Activated T-cell treated with anti-CD3 and anti-CD28 coated beads, Interleukin-2, amount 50 U/mL, for 72 hours (primary cell): ENCODE measurements around the gene ME1. TPM values are rescaled to one million over a fixed set of nuclear protein-coding genes. Genes with fewer than 3 reads are reported as not detected.

Source experiments
- ATAC-seq, 2 donors: fragments of 150-1000 bp; cut with Tn5 transposase; replicated peaks in 1 of 2; 2 replicates each; pipeline ENCODE4 v1.10.0; 2021; ENCODE audit warnings: moderate library complexity in 2 of 2, mild to moderate bottlenecking in 1 of 2
- DNase-seq, 2 donors: peaks; one replicate each; pipeline ENCODE4 v3.0.0; 2021 to 2022; ENCODE audit warnings: mixed read lengths in 1 of 2
- H3K27ac Mint-ChIP-seq: one replicate; pipeline ENCODE4 v1.8.0; 2022; ENCODE audit warnings: mild to moderate bottlenecking, moderate library complexity, mixed read lengths
- H3K27me3 Mint-ChIP-seq: one replicate; pipeline ENCODE4 v1.8.0; 2022; ENCODE audit warnings: low read depth, mixed read lengths
- H3K36me3 Mint-ChIP-seq, 2 donors: one replicate each; pipeline ENCODE4 v1.8.0; 2022; ENCODE audit warnings: mixed read lengths in 2 of 2, mild to moderate bottlenecking in 1 of 2; ENCODE audit not compliant: insufficient read depth in 2 of 2
- H3K4me1 Mint-ChIP-seq: one replicate; pipeline ENCODE4 v1.8.0; 2022; ENCODE audit warnings: low read depth, mixed read lengths
- H3K4me3 Mint-ChIP-seq, 2 donors: one replicate each; pipeline ENCODE4 v1.8.0; 2022; ENCODE audit warnings: mild to moderate bottlenecking in 2 of 2, mixed read lengths in 2 of 2, moderate library complexity in 2 of 2
- H3K9me3 Mint-ChIP-seq, 2 donors: one replicate each; pipeline ENCODE4 v1.8.0; 2022; ENCODE audit warnings: mixed read lengths in 2 of 2
- total RNA-seq, 2 donors: library from RNA; stranded (reverse); gene quantifications; one replicate each; pipeline ENCODE4 v1.2.3, GENCODE V29; 2022

Gene ME1
- under 1 TPM in 1 of 2 donors, not detected in 1; 0.32 TPM for total RNA-seq

- Mint-ChIP-seq H3K9me3 (no peaks in the 10 kb centered on the region), H3K27ac (no peak within 1 kb of the TSS)
Measured at GRCh38 chr6:83430611-83431544, at the start of gene ME1. TSS of gene ME1 (minus strand) at chr6:83431051. CDS start at chr6:83430954, 97 bp downstream.

GRCh38 chr6:83480470-83480869, 49.6 kb upstream of the ME1 start:
- Mint-ChIP-seq H3K27ac (no peak overlapping the region), H3K4me1 (no peaks in the 10 kb centered on the region), H3K27me3 (no peaks in the 10 kb centered on the region), H3K4me3 (no peak overlapping the region), H3K36me3 (no peaks in the 10 kb centered on the region), H3K9me3 (no peaks in the 10 kb centered on the region)
- DNase-seq (no peak), ATAC-seq (no peak)

More at GRCh38 chr6:83430611-83431544, at the start of gene ME1:
- H3K36me3 Mint-ChIP-seq, result no peaks in the 10 kb centered on the region
- ATAC-seq (peak; percentile 65 to 89), DNase-seq (peak; percentile 24 to 52)
- H3K27me3 Mint-ChIP-seq, result peaks cover 22% of the 10 kb centered on the region
- H3K4me3 Mint-ChIP-seq, result peak within 1 kb of the TSS; percentile 61 to 67
- H3K4me1 Mint-ChIP-seq, result no peaks in the 10 kb centered on the region

GRCh38 chr6:83479389-83479788, 48.5 kb upstream of the ME1 start:
- H3K27ac Mint-ChIP-seq, result no peak overlapping the region
- ATAC-seq, result no peak
- DNase-seq, result no peak
- H3K36me3 Mint-ChIP-seq, result no peaks in the 10 kb centered on the region
- H3K27me3 Mint-ChIP-seq, result no peaks in the 10 kb centered on the region
- H3K4me3 Mint-ChIP-seq, result no peak overlapping the region
- no peaks in the 10 kb centered on the region for H3K4me1 Mint-ChIP-seq
- no peaks in the 10 kb centered on the region for H3K9me3 Mint-ChIP-seq

- ATAC-seq, result no peak
- no peak overlapping the region for H3K4me3 Mint-ChIP-seq
Measured at GRCh38 chr6:83476971-83477370, 46.1 kb upstream of the ME1 start.

GRCh38 chr6:83474309-83474708, 43.5 kb upstream of the ME1 start:
- no peak for ATAC-seq
- Mint-ChIP-seq H3K9me3 (no peaks in the 10 kb centered on the region), H3K4me3 (no peak overlapping the region), H3K4me1 (no peaks in the 10 kb centered on the region), H3K27ac (no peak overlapping the region), H3K36me3 (no peaks in the 10 kb centered on the region), H3K27me3 (peaks cover 6% of the 10 kb centered on the region)
- DNase-seq, result no peak

More at GRCh38 chr6:83476971-83477370, 46.1 kb upstream of the ME1 start:
- no peaks in the 10 kb centered on the region for H3K4me1 Mint-ChIP-seq
- no peaks in the 10 kb centered on the region for H3K27me3 Mint-ChIP-seq
- H3K9me3 Mint-ChIP-seq, result no peaks in the 10 kb centered on the region
- H3K27ac Mint-ChIP-seq, result no peak overlapping the region
- H3K36me3 Mint-ChIP-seq, result no peaks in the 10 kb centered on the region
- no peak for DNase-seq

GRCh38 chr6:83472767-83473166, 41.9 kb upstream of the ME1 start:
- H3K27ac Mint-ChIP-seq, result no peak overlapping the region
- H3K27me3 Mint-ChIP-seq, result peaks cover 6% of the 10 kb centered on the region
- H3K9me3 Mint-ChIP-seq, result no peaks in the 10 kb centered on the region
- no peak overlapping the region for H3K4me3 Mint-ChIP-seq
- no peaks in the 10 kb centered on the region for H3K4me1 Mint-ChIP-seq
- H3K36me3 Mint-ChIP-seq, result no peaks in the 10 kb centered on the region
- ATAC-seq, result no peak
- DNase-seq, result no peak

GRCh38 chr6:83470587-83470986, 39.7 kb upstream of the ME1 start:
- Mint-ChIP-seq H3K27ac (no peak overlapping the region), H3K36me3 (no peaks in the 10 kb centered on the region), H3K9me3 (no peaks in the 10 kb centered on the region), H3K4me1 (no peaks in the 10 kb centered on the region), H3K4me3 (no peak overlapping the region), H3K27me3 (peaks cover 6% of the 10 kb centered on the region)
- DNase-seq, result no peak
- ATAC-seq, result no peak

- ATAC-seq, result no peak
- no peaks in the 10 kb centered on the region for H3K36me3 Mint-ChIP-seq
- H3K9me3 Mint-ChIP-seq, result no peaks in the 10 kb centered on the region
- no peak overlapping the region for H3K4me3 Mint-ChIP-seq
- no peak overlapping the region for H3K27ac Mint-ChIP-seq
- DNase-seq, result no peak
- peaks cover 6% of the 10 kb centered on the region for H3K27me3 Mint-ChIP-seq
- H3K4me1 Mint-ChIP-seq, result no peaks in the 10 kb centered on the region
Measured at GRCh38 chr6:83470001-83470400, 39.1 kb upstream of the ME1 start.

- DNase-seq (no peak), ATAC-seq (no peak)
- Mint-ChIP-seq H3K9me3 (no peaks in the 10 kb centered on the region), H3K27ac (no peak overlapping the region), H3K4me1 (no peaks in the 10 kb centered on the region), H3K27me3 (peaks cover 6% of the 10 kb centered on the region), H3K36me3 (no peaks in the 10 kb centered on the region), H3K4me3 (no peak overlapping the region)
Measured at GRCh38 chr6:83467620-83468036, 36.8 kb upstream of the ME1 start.

GRCh38 chr6:83466328-83466727, 35.5 kb upstream of the ME1 start:
- ATAC-seq (no peak), DNase-seq (no peak)
- H3K27ac Mint-ChIP-seq, result no peak overlapping the region
- H3K9me3 Mint-ChIP-seq, result no peaks in the 10 kb centered on the region
- H3K4me3 Mint-ChIP-seq, result no peak overlapping the region
- peaks cover 6% of the 10 kb centered on the region for H3K27me3 Mint-ChIP-seq
- H3K4me1 Mint-ChIP-seq, result no peaks in the 10 kb centered on the region
- no peaks in the 10 kb centered on the region for H3K36me3 Mint-ChIP-seq

- Mint-ChIP-seq H3K27ac (no peak overlapping the region), H3K4me3 (no peak overlapping the region), H3K27me3 (peaks cover under 1% of the 10 kb centered on the region), H3K36me3 (no peaks in the 10 kb centered on the region), H3K9me3 (no peaks in the 10 kb centered on the region), H3K4me1 (no peaks in the 10 kb centered on the region)
- no peak for DNase-seq
- ATAC-seq, result no peak
Measured at GRCh38 chr6:83464381-83465140, 33.7 kb upstream of the ME1 start.

- Mint-ChIP-seq H3K4me1 (no peaks in the 10 kb centered on the region), H3K27ac (no peak overlapping the region), H3K9me3 (no peaks in the 10 kb centered on the region), H3K36me3 (no peaks in the 10 kb centered on the region), H3K4me3 (no peak overlapping the region), H3K27me3 (no peaks in the 10 kb centered on the region)
- ATAC-seq (no peak), DNase-seq (no peak)
Measured at GRCh38 chr6:83463886-83464285, 33.0 kb upstream of the ME1 start.

GRCh38 chr6:83462524-83462923, 31.7 kb upstream of the ME1 start:
- H3K9me3 Mint-ChIP-seq, result no peaks in the 10 kb centered on the region
- no peak overlapping the region for H3K27ac Mint-ChIP-seq
- no peaks in the 10 kb centered on the region for H3K4me1 Mint-ChIP-seq
- ATAC-seq (no peak), DNase-seq (no peak)
- no peaks in the 10 kb centered on the region for H3K27me3 Mint-ChIP-seq
- H3K4me3 Mint-ChIP-seq, result no peak overlapping the region
- H3K36me3 Mint-ChIP-seq, result no peaks in the 10 kb centered on the region
